GM18499 (cell line): ENCODE data around the gene GPR156.
"Not testable (repeated sequence)": the region's sequence is repeated elsewhere in the genome, so short reads cannot be mapped to it uniquely, and the experiment has no call there.

Experiments
- ATAC-seq: cut with Tn5 transposase; IDR thresholded peaks from one replicate; pipeline ENCODE4 v1.9.1; 2021; ENCODE audit warnings: moderate number of reproducible peaks; ENCODE audit not compliant: insufficient read depth, unreplicated experiment

The GPR156 gene

DNA sequence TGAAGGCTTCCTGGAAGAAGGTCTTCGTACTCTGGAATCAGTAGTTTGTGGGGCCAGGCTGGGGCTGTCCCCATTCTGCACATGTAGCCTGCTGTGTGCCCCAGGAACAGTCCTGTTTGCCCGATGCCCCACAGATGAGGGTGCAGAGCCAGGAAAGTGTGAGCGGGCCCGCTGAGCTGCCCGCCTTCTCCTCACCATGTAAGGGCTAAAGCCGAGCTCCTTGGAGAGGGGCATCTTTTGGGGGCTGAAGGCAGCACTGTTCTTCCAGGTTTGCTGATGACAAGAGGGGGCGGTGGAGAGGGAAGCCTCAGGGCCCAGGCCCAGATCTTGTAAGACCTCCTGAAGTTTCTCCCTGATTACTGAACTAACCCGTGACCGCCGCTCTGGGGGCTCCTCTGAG is 117.5 kb downstream of the GPR156 start:
- no peak for ATAC-seq

DNA sequence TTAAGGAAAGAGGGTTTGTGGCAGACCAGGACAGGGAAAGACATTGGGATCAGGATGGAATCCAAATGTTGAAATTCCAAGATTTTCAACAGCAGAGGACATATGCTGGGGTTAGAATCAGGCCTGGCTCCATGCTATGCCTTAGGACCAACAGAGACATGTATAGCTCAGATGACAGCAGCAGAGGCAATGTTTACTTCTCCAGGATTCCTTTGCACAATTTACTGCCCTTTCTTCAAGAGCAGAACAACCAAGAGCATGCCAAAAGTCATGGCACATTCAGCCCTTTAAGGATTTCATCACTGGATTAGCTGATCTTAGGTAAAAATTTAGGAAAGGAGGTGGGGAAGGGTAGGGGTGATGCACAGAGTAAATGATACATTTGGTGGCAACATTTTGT is 121.2 kb downstream of the GPR156 start:
- no peak for ATAC-seq

GRCh38 chr3:120163026-120163425 is 122.0 kb downstream of the GPR156 start:
- ATAC-seq: no peak

DNA sequence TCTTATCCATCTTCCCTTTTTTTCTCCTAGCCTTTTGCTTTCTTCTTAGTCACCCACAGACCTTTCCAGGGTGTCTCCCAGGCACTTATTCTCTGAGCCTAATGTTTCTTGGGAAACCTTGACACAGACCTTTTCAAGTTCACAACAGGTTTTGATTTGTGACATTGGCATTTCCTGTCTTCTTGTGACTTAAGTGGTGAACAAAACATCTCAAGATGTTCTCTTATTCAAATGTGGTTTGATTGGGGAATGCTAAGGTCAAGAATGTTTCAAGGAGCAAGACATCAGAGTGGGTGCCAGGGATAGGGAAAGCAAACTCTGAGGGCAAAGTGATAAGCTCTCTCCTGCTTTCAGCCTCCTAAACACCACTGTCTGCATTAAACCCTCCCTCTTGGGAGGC is 122.6 kb downstream of the GPR156 start:
- ATAC-seq: no peak

GRCh38 chr3:120161902-120162301 is 123.1 kb downstream of the GPR156 start:
- no peak for ATAC-seq

- no peak for ATAC-seq
Measured at GRCh38 chr3:120160050-120160449, 125.0 kb downstream of the GPR156 start.

DNA sequence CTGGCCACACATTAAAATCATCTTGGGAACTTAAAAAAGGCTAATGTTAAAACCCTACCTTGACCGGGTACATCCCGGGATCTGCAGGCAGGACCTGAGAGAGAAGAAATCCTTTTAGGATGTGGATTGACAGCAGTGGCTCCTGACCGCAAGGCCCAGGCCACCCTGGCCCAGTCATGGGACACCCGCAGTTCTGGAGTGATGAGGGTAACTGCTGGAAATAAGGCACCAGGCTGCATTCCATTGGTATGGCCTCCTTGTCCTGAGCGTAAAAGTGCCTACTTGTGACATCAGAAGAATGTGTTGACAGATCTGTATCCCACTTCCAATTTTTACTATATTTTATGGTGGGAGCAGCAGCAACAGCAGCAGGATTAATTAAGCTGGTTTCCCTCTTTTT is 127.3 kb downstream of the GPR156 start:
- ATAC-seq: no peak

GRCh38 chr3:120157113-120157512 is 127.9 kb downstream of the GPR156 start:
- no peak for ATAC-seq

DNA sequence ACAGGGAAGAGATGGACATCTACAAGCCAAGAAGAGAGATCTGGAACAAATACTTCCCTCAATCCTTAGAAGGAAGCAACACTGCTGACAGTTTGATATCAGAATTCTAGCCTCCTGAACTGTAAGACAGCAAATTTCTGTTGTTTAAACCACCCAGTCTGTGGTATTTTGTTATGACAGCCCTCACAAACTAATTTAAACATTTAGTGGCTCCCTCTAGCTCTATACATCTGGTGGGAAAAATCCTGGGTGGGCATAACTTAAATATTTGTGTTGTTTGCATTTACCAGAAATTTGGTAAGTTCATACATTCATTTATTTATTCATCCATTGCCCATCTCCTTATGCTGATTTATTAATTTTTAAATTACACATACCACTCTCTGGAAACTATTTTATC is 128.3 kb downstream of the GPR156 start:
- ATAC-seq: no peak

GRCh38 chr3:120155694-120156093 is 129.3 kb downstream of the GPR156 start:
- ATAC-seq: not testable (repeated sequence)

DNA sequence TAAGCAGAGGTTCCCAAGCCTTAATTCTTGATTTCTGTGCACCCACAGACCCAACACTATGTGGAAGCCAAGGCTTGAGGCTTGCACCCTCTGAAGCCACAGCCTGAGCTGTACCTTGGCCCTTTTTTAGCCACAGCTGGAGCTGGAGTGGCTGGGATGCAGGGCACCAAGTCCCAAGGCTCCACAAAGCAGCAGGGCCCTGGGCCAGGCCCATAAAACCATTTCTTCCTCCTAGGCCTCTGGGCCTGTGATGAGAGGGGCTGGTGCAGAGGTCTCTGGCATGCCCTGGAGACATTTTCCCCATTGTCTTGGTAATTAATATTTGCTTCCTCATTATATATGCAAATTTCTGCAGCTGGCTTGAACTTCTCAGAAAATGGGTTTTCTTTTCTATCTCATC is 129.9 kb downstream of the GPR156 start:
- ATAC-seq: no peak

DNA sequence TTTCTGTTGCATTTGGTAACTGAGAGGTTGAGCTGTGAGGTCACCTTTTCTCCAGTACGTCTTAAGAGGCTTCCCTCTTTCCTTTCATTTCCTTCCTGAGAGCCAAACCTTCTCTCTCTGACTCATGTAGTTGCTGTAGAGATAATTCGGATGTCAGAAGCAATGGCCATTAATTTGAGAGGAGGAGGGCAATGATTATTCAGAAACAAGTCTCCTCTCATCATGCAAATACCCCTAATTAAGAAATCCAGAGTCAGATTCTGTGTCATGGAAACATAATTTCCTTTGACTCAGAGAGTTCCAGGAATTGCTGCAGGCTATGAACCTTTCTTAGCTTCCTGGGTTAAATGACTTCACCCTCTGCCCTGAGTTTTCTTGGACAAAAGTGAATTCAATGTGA is 131.7 kb downstream of the GPR156 start:
- ATAC-seq: no peak

DNA sequence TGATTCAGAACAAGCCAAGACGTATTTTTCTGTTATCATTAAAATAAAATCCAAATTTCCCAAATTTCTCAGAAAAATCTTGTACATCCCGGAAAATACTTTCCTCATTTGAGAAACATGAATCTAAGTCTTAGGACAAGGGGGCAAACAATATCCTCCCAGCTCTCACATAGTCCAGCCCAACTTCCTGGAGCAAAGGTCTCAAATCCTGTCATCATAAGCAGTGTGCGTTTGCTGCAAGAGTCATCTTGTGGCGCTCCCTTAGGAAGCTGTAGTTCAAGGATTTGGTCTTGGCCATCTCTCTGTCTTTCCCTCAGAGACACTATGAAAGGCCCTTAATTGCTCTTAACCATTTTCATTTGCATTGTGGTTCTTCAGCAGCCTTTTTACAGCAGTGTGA is 133.2 kb downstream of the GPR156 start:
- no peak for ATAC-seq

DNA sequence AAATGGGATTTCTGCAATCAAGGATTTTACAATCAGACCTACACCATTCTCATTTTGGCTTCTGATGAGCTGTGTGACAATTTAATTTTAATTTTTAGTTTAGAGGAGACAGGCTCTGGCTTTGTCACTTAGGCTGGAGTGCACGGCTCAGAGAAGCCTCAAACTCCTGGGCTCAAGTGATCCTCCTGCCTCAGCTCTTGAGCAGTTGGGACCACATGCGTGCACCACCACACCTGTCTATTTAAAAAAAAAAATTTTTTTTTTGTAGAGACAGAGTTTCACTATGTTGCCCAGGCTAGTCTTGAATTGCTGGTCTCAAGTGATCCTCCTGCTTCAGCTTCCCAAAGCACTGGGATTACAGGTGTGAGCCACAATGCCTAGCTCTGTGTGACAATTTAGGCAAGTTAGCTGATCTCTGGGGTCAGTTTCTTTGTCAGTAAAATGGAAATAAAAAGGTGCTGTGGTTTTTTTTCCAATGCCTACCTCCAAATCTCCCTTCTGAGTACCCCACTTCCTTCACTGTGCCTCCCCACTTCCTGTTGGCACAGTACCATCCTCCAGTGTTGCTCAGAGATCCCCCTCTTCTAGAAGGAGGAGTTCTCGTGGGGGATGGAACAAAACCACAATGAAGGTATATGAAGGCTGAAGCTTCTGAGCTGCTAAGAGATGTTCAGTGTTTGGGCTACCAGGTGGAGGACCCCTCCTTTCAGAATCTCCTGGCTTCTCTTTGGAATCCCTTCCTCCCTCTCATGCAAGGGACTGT is 136.7 kb downstream of the GPR156 start:
- no peak for ATAC-seq

GRCh38 chr3:120147072-120147871 is 137.8 kb downstream of the GPR156 start:
- no peak for ATAC-seq

DNA sequence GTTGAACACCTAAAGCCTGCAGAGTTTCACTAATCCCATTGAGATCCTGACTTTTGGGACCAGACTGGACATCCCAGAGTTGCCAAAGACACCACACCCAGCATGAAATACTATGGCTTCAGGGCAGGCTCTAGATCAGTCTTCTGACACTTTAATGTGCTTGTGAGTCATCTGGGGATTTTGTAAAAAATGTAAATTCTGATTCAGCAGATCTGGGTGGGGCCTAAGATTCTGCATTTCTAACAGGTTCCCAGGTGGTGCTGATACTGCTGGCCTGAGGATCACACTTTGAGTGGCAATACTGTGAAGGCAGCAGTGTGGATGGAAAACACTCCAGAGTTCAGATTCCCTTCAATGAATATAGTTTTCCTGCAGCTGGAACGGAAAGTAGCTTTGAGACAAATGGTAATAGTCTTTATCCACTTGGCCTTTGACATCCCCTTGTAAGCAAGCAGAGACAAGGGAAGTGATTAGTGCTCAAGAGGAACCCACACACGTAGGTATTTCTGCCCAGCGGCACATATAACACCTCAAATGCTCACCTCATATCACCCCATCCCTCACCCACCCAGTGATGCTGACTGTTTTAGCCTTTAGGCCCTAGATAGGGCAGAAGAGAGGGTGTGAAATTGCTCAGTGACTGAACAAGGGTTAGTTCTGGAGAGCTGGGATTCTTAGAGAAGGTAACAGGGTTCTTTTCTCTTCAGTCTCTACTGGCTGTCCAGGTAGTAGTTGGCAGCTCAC is 139.3 kb downstream of the GPR156 start:
- ATAC-seq: no peak

- ATAC-seq: no peak
Measured at GRCh38 chr3:120144267-120144666, 140.8 kb downstream of the GPR156 start.

- no peak for ATAC-seq
Measured at GRCh38 chr3:120143676-120144075, 141.3 kb downstream of the GPR156 start.

DNA sequence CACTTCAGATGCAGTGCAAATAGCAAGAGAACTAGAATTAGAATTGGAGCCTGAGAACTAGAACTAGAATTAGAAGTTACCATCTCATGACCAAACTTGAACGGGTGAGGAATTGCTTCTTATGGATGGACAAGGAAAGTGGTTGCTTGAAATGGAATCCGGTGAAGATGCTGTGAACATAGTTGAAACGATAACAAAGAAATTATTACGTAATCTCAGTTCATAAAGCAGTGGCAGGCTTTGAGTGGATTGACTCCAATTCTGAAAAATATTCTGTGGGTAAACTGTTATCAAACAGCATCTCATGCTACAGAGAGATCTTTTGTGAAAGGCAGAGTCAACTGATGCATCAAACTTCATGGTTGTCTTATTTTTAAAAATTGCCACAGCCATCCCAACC is 142.8 kb downstream of the GPR156 start:
- ATAC-seq: no peak

GRCh38 chr3:120140098-120140742 is 144.8 kb downstream of the GPR156 start:
- no peak for ATAC-seq

GRCh38 chr3:120139140-120139539 is 145.9 kb downstream of the GPR156 start:
- ATAC-seq: no peak
